BE2C (cell line): Measurements from ENCODE around the gene CCDC185.

Experiments used
- DNase-seq: peaks from one replicate; pipeline ENCODE4 v3.0.0-alpha.2; 2020
- H3K27me3 ChIP-seq: fragments of 250-450 bp; sonication (Bioruptor Pico); 2 replicates; pipeline ENCODE4 v1.5.1; 2020; ENCODE audit warnings: mild to moderate bottlenecking
- H3K36me3 ChIP-seq: fragments of 250-450 bp; sonication (Bioruptor Pico); 2 replicates; pipeline ENCODE4 v1.5.1; 2020; ENCODE audit warnings: mild to moderate bottlenecking
- H3K4me1 ChIP-seq: fragments of 250-450 bp; sonication (Bioruptor Pico); 2 replicates; pipeline ENCODE4 v1.5.1; 2020
- H3K4me3 ChIP-seq: 2 replicates; pipeline ENCODE4 v1.5.1; 2011; ENCODE audit warnings: low read depth, low read length
- H3K9me3 ChIP-seq: fragments of 250-450 bp; sonication (Bioruptor Pico); 2 replicates; pipeline ENCODE4 v1.5.1; 2020
- CTCF ChIP-seq: IDR thresholded peaks from 2 replicates; pipeline ENCODE4 v1.5.1; 2012; ENCODE audit warnings: mild to moderate bottlenecking, low read depth, low read length

The CCDC185 gene

GRCh38 chr1:223411710-223412109 is 18.5 kb downstream of the CCDC185 start:
- no peaks in the 10 kb centered on the region for H3K9me3 ChIP-seq
- no peaks in the 10 kb centered on the region for H3K4me1 ChIP-seq
- TF ChIP-seq CTCF = no peak
- H3K4me3 ChIP-seq = no peak overlapping the region
- no peaks in the 10 kb centered on the region for H3K36me3 ChIP-seq
- H3K27me3 ChIP-seq = peaks cover 4% of the 10 kb centered on the region
- no peak for DNase-seq

- DNase-seq = no peak
- no peaks in the 10 kb centered on the region for H3K36me3 ChIP-seq
- no peaks in the 10 kb centered on the region for H3K9me3 ChIP-seq
- H3K4me3 ChIP-seq = no peak overlapping the region
- no peak for TF ChIP-seq CTCF
- H3K27me3 ChIP-seq = peaks cover 4% of the 10 kb centered on the region
- H3K4me1 ChIP-seq = no peaks in the 10 kb centered on the region
Observed at GRCh38 chr1:223413216-223413615, 20.0 kb downstream of the CCDC185 start.

GRCh38 chr1:223417444-223417843 is 24.2 kb downstream of the CCDC185 start:
- no peak for DNase-seq
- Histone ChIP-seq H3K4me3 (no peak overlapping the region), H3K36me3 (no peaks in the 10 kb centered on the region), H3K27me3 (peaks cover 4% of the 10 kb centered on the region), H3K4me1 (no peaks in the 10 kb centered on the region), H3K9me3 (no peaks in the 10 kb centered on the region)
- no peak for TF ChIP-seq CTCF

- H3K9me3 ChIP-seq = no peaks in the 10 kb centered on the region
- H3K27me3 ChIP-seq = peaks cover 4% of the 10 kb centered on the region
- TF ChIP-seq CTCF = no peak
- H3K4me1 ChIP-seq = no peaks in the 10 kb centered on the region
- no peak overlapping the region for H3K4me3 ChIP-seq
- DNase-seq = no peak
- H3K36me3 ChIP-seq = no peaks in the 10 kb centered on the region
Observed at GRCh38 chr1:223417903-223418663, 24.9 kb downstream of the CCDC185 start.

GRCh38 chr1:223419115-223419514 is 25.9 kb downstream of the CCDC185 start:
- no peak for TF ChIP-seq CTCF
- H3K9me3 ChIP-seq = no peaks in the 10 kb centered on the region
- no peak overlapping the region for H3K4me3 ChIP-seq
- peaks cover under 1% of the 10 kb centered on the region for H3K27me3 ChIP-seq
- H3K36me3 ChIP-seq = no peaks in the 10 kb centered on the region
- no peaks in the 10 kb centered on the region for H3K4me1 ChIP-seq
- no peak for DNase-seq

- Histone ChIP-seq H3K4me3 (no peak overlapping the region), H3K9me3 (no peaks in the 10 kb centered on the region), H3K27me3 (no peaks in the 10 kb centered on the region; the same call in 1 of the 2 replicates), H3K4me1 (no peaks in the 10 kb centered on the region), H3K36me3 (no peaks in the 10 kb centered on the region)
- no peak for DNase-seq
- TF ChIP-seq CTCF = no peak
Observed at GRCh38 chr1:223419561-223419960, 26.3 kb downstream of the CCDC185 start.
